ENCODE data around the gene KAT2A.

KAT2A gene

DNA sequence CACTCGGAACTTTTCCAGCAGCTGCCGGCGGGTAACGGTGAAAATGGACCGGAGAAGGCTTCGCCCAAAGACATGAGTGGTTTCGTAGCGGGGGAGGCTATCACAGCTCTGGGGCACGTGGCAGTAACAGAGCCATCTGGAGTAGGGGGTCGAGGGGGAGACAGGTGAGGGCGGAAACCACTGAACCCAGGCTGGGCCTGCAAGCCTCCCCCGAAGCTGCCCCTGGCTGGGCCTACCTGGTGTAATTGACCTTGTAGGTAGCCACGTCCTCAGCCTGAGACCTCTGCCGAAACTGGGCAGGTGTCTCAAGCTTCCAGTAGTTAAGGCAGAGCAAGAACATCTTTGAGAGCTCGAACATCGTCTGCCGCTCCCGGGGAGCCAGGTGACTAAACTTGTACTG lies 1.9 kb downstream of the KAT2A start:
- TF ChIP-seq SIN3A (IDR thresholded peaks at IDR 0.05; ENCODE audit: borderline replicate concordance, insufficient read depth, low read length) = no peak
- TF ChIP-seq FOXP2 (optimal IDR thresholded peaks at IDR 0.05; ENCODE audit: borderline replicate concordance, extremely low read depth, extremely low read length, insufficient read depth) = no peak
- no peak for TF ChIP-seq POLR2AphosphoS5 (IDR thresholded peaks at IDR 0.05; ENCODE audit: low read depth, low read length)
- no peak for TF ChIP-seq TAF1 (IDR thresholded peaks at IDR 0.05; ENCODE audit: borderline replicate concordance, insufficient read depth, low read length)
- TF ChIP-seq, protein P1, sequence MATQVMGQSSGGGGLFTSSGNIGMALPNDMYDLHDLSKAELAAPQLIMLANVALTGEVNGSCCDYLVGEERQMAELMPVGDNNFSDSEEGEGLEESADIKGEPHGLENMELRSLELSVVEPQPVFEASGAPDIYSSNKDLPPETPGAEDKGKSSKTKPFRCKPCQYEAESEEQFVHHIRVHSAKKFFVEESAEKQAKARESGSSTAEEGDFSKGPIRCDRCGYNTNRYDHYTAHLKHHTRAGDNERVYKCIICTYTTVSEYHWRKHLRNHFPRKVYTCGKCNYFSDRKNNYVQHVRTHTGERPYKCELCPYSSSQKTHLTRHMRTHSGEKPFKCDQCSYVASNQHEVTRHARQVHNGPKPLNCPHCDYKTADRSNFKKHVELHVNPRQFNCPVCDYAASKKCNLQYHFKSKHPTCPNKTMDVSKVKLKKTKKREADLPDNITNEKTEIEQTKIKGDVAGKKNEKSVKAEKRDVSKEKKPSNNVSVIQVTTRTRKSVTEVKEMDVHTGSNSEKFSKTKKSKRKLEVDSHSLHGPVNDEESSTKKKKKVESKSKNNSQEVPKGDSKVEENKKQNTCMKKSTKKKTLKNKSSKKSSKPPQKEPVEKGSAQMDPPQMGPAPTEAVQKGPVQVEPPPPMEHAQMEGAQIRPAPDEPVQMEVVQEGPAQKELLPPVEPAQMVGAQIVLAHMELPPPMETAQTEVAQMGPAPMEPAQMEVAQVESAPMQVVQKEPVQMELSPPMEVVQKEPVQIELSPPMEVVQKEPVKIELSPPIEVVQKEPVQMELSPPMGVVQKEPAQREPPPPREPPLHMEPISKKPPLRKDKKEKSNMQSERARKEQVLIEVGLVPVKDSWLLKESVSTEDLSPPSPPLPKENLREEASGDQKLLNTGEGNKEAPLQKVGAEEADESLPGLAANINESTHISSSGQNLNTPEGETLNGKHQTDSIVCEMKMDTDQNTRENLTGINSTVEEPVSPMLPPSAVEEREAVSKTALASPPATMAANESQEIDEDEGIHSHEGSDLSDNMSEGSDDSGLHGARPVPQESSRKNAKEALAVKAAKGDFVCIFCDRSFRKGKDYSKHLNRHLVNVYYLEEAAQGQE (IDR thresholded peaks at IDR 0.05; ENCODE audit: insufficient read depth in 1 of 2, low read depth in 2 of 2, low read length in 2 of 2) = no peak

DNA sequence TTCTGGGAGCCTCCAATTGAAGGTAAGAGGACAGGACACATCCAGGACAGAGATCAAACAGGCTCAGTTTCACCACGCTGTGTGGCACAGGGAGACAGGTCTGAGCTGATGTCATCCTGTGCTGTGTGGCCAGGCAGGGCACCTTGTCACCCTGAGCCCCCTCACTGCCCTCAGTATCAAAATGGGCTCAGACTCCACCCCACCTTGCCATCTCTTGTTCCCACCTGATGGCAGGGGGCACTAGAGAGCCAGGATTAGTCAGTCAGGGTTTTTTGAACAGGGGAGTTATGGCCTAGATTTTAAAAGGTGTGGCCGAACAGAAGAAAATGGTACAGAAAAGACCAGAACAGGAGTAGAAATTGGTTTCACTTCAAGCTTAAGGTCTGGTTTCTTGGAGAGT lies 2.6 kb downstream of the KAT2A start:
- no peak for TF ChIP-seq POLR2AphosphoS5 (IDR thresholded peaks at IDR 0.05; ENCODE audit: low read depth, low read length)
- no peak for TF ChIP-seq FOXP2 (optimal IDR thresholded peaks at IDR 0.05; ENCODE audit: borderline replicate concordance, extremely low read depth, extremely low read length, insufficient read depth)
- TF ChIP-seq, protein P1 (IDR thresholded peaks at IDR 0.05; ENCODE audit: insufficient read depth in 1 of 2, low read depth in 2 of 2, low read length in 2 of 2) = no peak
- TF ChIP-seq TAF1 (IDR thresholded peaks at IDR 0.05; ENCODE audit: borderline replicate concordance, insufficient read depth, low read length) = no peak
- no peak for TF ChIP-seq SIN3A (IDR thresholded peaks at IDR 0.05; ENCODE audit: borderline replicate concordance, insufficient read depth, low read length)

DNA sequence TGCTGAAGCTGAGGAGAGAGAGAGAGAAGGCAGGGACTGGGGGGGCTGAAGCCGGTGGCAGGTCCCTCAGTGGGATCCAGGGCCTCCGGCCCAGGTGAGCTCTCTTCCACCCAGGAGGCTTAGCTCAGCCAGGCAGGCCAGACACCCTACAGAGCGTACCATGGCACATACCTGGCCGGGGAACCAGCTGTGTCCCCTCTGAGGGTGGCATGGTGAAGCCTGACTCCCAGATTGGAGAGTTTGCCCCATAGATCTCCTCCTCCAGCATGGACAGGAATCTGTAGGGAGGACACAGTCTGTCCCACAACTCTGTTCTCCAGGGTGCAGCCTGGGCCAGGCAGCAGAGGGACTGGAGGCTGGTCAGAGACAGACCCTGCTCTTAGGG lies 3.0 kb downstream of the KAT2A start:
- TF ChIP-seq, protein P1 (IDR thresholded peaks at IDR 0.05; ENCODE audit: insufficient read depth in 1 of 2, low read depth in 2 of 2, low read length in 2 of 2) = no peak
- no peak for TF ChIP-seq POLR2AphosphoS5 (IDR thresholded peaks at IDR 0.05; ENCODE audit: low read depth, low read length)
- no peak for TF ChIP-seq SIN3A (IDR thresholded peaks at IDR 0.05; ENCODE audit: borderline replicate concordance, insufficient read depth, low read length)

DNA sequence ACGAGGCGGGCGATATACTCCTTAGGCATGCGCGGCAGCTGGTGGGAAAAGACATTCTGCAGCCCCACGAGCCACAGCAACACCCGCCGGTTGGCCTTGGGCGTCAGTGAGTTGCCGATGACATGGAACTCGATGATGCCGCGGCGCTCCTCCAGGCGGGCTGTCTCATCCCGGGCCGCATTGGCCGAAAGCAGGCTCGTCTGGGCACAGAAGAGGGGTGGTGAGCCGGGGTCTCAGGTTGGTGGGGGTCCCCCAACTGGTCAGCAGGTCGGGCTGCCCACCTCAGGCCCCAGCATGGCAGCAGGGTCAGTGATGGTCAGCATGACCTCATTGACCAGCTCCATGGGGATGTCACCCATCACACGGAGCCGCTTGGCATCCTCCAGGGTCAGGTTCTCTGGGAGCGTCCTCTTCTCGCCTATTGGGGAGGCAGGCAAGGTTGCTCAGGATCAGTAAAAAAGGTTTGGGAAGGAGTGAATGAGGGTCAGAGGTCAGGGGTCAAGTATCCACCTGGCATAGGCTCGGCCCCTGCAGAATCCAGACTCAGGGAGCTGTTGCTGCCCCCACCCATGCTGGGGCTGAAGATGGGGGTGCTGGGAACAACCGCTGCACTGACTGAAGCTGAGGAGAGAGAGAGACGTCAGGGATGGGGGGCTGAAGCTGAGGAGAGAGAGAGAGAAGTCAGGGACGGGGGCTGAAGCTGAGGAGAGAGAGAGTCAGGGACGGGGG lies 3.6 kb downstream of the KAT2A start:
- TF ChIP-seq SIN3A (IDR thresholded peaks at IDR 0.05; ENCODE audit: borderline replicate concordance, insufficient read depth, low read length) (no peak), FOXP2 (optimal IDR thresholded peaks at IDR 0.05; ENCODE audit: borderline replicate concordance, extremely low read depth, extremely low read length, insufficient read depth) (no peak), POLR2AphosphoS5 (IDR thresholded peaks at IDR 0.05; ENCODE audit: low read depth, low read length) (no peak), TAF1 (IDR thresholded peaks at IDR 0.05; ENCODE audit: borderline replicate concordance, insufficient read depth, low read length) (no peak)
- TF ChIP-seq, protein P1 (IDR thresholded peaks at IDR 0.05; ENCODE audit: insufficient read depth in 1 of 2, low read depth in 2 of 2, low read length in 2 of 2) = no peak
